Brain microvascular endothelial cell (primary cell): ENCODE results near the gene NFXL1.

Experiments
- DNase-seq: peaks from one replicate; pipeline ENCODE4 v3.0.0-alpha.2; 2020
- H3K27ac ChIP-seq: fragments of 250-450 bp; sonication (Bioruptor Pico); 2 replicates; pipeline ENCODE4 v1.5.1; 2020; ENCODE audit warnings: mild to moderate bottlenecking, moderate library complexity
- H3K27me3 ChIP-seq: fragments of 250-450 bp; sonication (Bioruptor Pico); replicated peaks from 2 replicates; pipeline ENCODE4 v1.5.1; 2020; ENCODE audit warnings: mild to moderate bottlenecking
- H3K36me3 ChIP-seq: fragments of 250-450 bp; sonication (Bioruptor Pico); replicated peaks from 2 replicates; pipeline ENCODE4 v1.5.1; 2020; ENCODE audit warnings: mild to moderate bottlenecking
- H3K4me3 ChIP-seq: 2 replicates; pipeline ENCODE4 v1.5.1; 2011; ENCODE audit warnings: low read depth, mild to moderate bottlenecking, control low read depth, low read length, moderate library complexity
- in situ Hi-C: cut with HindIII; loops from 2 replicates; pipeline ENCODE4 v1.10.0; 2017; ENCODE audit warnings: low sequenced_read_pairs, low pct_ligation_motif_present
- TF ChIP-seq, protein P1 (sequence below): IDR thresholded peaks from 2 replicates; pipeline ENCODE4 v1.5.1; 2011; ENCODE audit warnings: low read depth, mild to moderate bottlenecking, moderate library complexity, low read length, control low read depth, inconsistent platforms; ENCODE audit errors: missing control alignments

The NFXL1 gene

DNA sequence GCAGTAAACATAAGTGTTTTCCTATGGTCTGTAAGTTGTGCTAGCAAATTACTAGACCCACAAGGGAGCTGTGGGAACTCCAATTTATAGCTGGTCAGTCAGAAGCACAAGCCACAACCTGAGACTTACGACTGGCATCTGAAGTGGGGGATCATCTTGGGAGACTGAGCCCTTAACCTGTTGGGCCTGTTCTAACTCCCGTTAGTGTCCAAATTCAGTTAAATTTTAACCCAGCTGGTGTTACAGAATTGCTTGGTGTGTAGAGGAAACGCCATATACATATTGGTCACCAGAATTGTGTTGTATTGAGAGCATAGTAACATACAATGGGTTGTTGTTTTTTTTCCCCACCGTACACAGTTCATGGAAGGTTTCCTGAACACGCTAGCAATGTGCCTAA lies 25.1 kb upstream of the NFXL1 start:
- no peaks in the 10 kb centered on the region for H3K36me3 ChIP-seq
- in situ Hi-C loops = no loop called here
- TF ChIP-seq, protein P1, sequence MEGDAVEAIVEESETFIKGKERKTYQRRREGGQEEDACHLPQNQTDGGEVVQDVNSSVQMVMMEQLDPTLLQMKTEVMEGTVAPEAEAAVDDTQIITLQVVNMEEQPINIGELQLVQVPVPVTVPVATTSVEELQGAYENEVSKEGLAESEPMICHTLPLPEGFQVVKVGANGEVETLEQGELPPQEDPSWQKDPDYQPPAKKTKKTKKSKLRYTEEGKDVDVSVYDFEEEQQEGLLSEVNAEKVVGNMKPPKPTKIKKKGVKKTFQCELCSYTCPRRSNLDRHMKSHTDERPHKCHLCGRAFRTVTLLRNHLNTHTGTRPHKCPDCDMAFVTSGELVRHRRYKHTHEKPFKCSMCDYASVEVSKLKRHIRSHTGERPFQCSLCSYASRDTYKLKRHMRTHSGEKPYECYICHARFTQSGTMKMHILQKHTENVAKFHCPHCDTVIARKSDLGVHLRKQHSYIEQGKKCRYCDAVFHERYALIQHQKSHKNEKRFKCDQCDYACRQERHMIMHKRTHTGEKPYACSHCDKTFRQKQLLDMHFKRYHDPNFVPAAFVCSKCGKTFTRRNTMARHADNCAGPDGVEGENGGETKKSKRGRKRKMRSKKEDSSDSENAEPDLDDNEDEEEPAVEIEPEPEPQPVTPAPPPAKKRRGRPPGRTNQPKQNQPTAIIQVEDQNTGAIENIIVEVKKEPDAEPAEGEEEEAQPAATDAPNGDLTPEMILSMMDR = no peak

DNA sequence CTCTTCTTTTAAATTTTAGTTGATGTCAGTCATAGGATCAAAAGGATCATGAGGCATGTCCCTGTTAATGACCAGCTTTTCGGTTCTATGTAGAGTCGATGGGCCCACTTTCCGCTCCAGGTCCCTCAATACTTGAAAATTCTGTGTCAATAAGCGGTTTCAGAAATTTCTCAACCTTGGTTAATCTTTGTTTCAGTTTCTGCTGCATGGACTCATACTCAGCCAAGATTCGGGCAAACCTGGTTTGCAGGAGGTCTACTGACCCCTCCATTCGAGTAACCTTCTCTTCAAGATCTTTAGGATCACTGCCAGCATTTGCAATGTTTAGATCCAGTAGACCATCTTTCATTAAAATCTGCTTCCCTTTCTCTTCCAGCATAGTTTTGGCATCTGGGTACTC lies 22.0 kb upstream of the NFXL1 start:
- in situ Hi-C loops = no loop called here
- no peak for DNase-seq

More for the DNA sequence above, 25.1 kb upstream of the NFXL1 start:
- no peak for DNase-seq
- Histone ChIP-seq H3K4me3 (no peak overlapping the region), H3K27me3 (no peaks in the 10 kb centered on the region), H3K27ac (no peak overlapping the region)

GRCh38 chr4:47933840-47934239 lies 19.5 kb upstream of the NFXL1 start:
- TF ChIP-seq, protein P1 = peak; percentile 34
- H3K27me3 ChIP-seq = no peaks in the 10 kb centered on the region
- H3K27ac ChIP-seq = no peak overlapping the region
- in situ Hi-C loops = no loop called here
- H3K36me3 ChIP-seq = no peaks in the 10 kb centered on the region
- no peak overlapping the region for H3K4me3 ChIP-seq
- DNase-seq = no peak

More for the DNA sequence above, 22.0 kb upstream of the NFXL1 start:
- Histone ChIP-seq H3K27me3 (no peaks in the 10 kb centered on the region), H3K27ac (no peak overlapping the region), H3K36me3 (no peaks in the 10 kb centered on the region), H3K4me3 (no peak overlapping the region)
- TF ChIP-seq, protein P1 = no peak

DNA sequence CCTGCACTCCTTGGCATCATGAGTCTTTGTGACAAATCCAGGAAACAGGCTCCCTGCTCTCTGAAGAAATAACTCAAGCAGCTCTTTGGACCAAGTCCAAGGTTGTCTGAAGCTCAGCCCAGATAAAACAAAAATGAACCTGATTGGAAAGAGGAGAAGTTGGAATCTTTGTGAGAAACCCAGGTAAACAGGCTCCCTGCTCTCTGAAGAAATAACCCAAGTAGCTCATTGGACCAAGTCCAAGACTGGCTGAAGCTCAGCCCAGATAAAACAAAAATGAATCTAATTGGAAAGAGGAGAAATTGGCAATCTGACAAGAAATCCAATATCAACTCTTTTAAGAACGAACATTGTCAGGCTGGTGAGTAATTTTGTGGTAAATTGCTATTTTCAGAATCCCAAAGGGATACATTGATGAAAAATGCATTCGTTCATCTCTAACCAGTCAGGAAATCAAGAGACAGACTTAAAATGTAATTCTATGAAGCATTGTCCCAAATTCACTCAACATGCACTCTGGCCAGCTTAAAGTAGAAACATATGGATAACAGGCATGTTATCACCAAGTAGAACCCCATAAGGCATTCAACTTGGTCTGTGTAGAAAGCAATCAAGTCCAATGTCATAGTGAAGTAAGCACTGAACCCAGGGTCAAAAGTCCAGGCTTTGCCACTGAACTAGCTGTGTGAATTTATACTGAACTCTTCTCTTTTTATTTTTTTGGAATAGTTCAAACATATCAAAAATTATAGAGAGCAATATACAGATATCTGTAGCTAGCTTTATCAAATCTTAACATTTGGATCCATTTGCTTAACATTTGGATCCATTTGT lies 16.8 kb upstream of the NFXL1 start:
- in situ Hi-C loops = no loop called here
- no peak overlapping the region for H3K27ac ChIP-seq
- H3K36me3 ChIP-seq = no peaks in the 10 kb centered on the region
- DNase-seq = peak; percentile 49
- TF ChIP-seq, protein P1 = no peak
- no peak overlapping the region for H3K4me3 ChIP-seq
- no peaks in the 10 kb centered on the region for H3K27me3 ChIP-seq

DNA sequence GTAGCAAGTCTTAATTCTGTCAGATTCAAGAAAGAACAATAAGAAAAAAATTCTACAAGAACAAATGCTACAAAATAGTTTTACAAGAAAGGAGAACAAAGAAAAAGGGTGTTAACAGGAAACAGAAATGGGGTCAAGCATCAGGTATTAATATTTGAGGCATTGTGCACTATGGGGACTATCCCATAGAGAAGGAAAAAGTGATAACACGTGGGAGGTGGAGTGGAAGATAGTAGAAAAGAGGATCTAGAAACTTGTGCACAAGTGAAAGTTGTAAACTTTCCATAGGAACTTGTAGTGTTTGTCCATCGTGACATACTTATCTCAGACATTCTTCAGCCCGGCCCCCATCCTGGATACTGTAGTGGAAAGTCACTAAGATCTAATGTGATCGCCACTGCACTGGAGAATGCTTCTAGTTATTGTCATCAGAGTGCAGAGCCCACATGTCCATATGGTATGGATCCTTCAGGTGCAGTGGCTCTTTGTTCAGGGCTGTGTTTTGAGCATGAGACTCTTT lies 15.4 kb upstream of the NFXL1 start:
- no peaks in the 10 kb centered on the region for H3K27me3 ChIP-seq
- in situ Hi-C loops = no loop called here
- H3K27ac ChIP-seq = no peak overlapping the region
- no peaks in the 10 kb centered on the region for H3K36me3 ChIP-seq
- no peak for DNase-seq
- H3K4me3 ChIP-seq = no peak overlapping the region
- TF ChIP-seq, protein P1 = no peak
